ENCODE measurements around the gene TTC29. TPM values are rescaled to one million over a fixed set of nuclear protein-coding genes. Genes with fewer than 3 reads are reported as not detected.

The TTC29 gene
- total RNA-seq, 1 donor from 2014 or later, result 0.09 TPM

- no peak overlapping the region for H3K4me3 ChIP-seq
- peaks cover 35% of the 10 kb centered on the region for H3K4me1 ChIP-seq
- H3K9ac ChIP-seq, result no peak overlapping the region
- peak overlapping the region; percentile 70 for H3K27ac ChIP-seq
- no peaks in the 10 kb centered on the region for H3K36me3 ChIP-seq
- Mint-ChIP-seq H3K36me3 (no peaks in the 10 kb centered on the region), H3K9me3 (no peaks in the 10 kb centered on the region), H3K4me1 (peaks cover 20% of the 10 kb centered on the region), H3K27ac (peak overlapping the region; percentile 57), H3K4me3 (no peak overlapping the region), H3K27me3 (ENCODE audit: insufficient read depth, low read depth) (peaks cover 8% of the 10 kb centered on the region)
- H3K27me3 ChIP-seq, result no peaks in the 10 kb centered on the region
- H3K9me3 ChIP-seq (ENCODE audit: low read depth), result no peaks in the 10 kb centered on the region
- H3F3A ChIP-seq (ENCODE audit: low read depth), result peaks cover under 1% of the 10 kb centered on the region
- H3K79me2 ChIP-seq (ENCODE audit: low read depth), result no peaks in the 10 kb centered on the region
- H3K4me2 ChIP-seq, result peak overlapping the region; percentile 21
- H2AFZ ChIP-seq (replicated peaks), result peak overlapping the region; percentile 50
- H4K20me1 ChIP-seq (ENCODE audit: low read depth), result no peaks in the 10 kb centered on the region
- TF ChIP-seq, protein P1, sequence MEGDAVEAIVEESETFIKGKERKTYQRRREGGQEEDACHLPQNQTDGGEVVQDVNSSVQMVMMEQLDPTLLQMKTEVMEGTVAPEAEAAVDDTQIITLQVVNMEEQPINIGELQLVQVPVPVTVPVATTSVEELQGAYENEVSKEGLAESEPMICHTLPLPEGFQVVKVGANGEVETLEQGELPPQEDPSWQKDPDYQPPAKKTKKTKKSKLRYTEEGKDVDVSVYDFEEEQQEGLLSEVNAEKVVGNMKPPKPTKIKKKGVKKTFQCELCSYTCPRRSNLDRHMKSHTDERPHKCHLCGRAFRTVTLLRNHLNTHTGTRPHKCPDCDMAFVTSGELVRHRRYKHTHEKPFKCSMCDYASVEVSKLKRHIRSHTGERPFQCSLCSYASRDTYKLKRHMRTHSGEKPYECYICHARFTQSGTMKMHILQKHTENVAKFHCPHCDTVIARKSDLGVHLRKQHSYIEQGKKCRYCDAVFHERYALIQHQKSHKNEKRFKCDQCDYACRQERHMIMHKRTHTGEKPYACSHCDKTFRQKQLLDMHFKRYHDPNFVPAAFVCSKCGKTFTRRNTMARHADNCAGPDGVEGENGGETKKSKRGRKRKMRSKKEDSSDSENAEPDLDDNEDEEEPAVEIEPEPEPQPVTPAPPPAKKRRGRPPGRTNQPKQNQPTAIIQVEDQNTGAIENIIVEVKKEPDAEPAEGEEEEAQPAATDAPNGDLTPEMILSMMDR (IDR thresholded peaks at IDR 0.05), result no peak
- TF ChIP-seq EZH2phosphoT487 (IDR thresholded peaks at IDR 0.05), result no peak
- no peak for TF ChIP-seq EZH2 (IDR thresholded peaks at IDR 0.05)
- peak; percentile 29 for DNase-seq (ENCODE audit: low spot score)
Observed at GRCh38 chr4:146976145-146976544, 30.5 kb upstream of the TTC29 start.

DNA sequence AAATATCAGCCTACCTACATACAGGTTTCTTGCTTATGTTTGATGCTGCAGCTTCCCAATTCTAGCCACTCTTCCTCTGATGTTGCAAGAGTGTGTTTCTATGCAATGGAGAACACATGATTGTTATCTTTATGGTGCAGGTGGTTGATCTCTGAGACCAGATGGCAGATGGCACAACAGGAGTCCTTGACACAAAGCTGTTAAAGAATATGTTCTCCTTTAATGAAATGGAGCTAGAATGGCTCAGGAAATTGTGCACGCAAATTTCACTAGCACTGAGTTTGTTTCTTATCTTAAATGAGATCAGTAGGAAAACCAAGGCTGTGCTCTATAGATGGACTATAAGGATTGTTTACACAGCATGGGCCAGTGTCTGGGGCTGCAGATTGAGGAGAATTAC lies 29.9 kb upstream of the TTC29 start:
- DNase-seq (ENCODE audit: low spot score), result no peak
- Mint-ChIP-seq H3K4me1 (peaks cover 19% of the 10 kb centered on the region), H3K9me3 (no peaks in the 10 kb centered on the region), H3K27me3 (ENCODE audit: insufficient read depth, low read depth) (peaks cover 6% of the 10 kb centered on the region), H3K4me3 (no peak overlapping the region), H3K36me3 (no peaks in the 10 kb centered on the region), H3K27ac (no peak overlapping the region)
- Histone ChIP-seq H3K36me3 (no peaks in the 10 kb centered on the region), H3K27me3 (no peaks in the 10 kb centered on the region), H3F3A (ENCODE audit: low read depth) (no peaks in the 10 kb centered on the region), H2AFZ (replicated peaks) (no peak overlapping the region), H3K4me1 (peaks cover 29% of the 10 kb centered on the region), H4K20me1 (ENCODE audit: low read depth) (no peaks in the 10 kb centered on the region), H3K79me2 (ENCODE audit: low read depth) (no peaks in the 10 kb centered on the region), H3K27ac (no peak overlapping the region), H3K4me2 (peak overlapping the region; percentile 2), H3K9ac (no peak overlapping the region), H3K4me3 (no peak overlapping the region), H3K9me3 (ENCODE audit: low read depth) (no peaks in the 10 kb centered on the region)
- TF ChIP-seq EZH2 (IDR thresholded peaks at IDR 0.05), result no peak
- no peak for TF ChIP-seq EZH2phosphoT487 (IDR thresholded peaks at IDR 0.05)
- TF ChIP-seq, protein P1 (IDR thresholded peaks at IDR 0.05), result no peak

- Histone ChIP-seq H3K9ac (no peak overlapping the region), H3K36me3 (no peaks in the 10 kb centered on the region), H4K20me1 (ENCODE audit: low read depth) (no peaks in the 10 kb centered on the region), H2AFZ (replicated peaks) (peak overlapping the region; percentile 71), H3K79me2 (ENCODE audit: low read depth) (no peaks in the 10 kb centered on the region), H3K9me3 (ENCODE audit: low read depth) (no peaks in the 10 kb centered on the region), H3K4me2 (no peak overlapping the region), H3K4me3 (no peak overlapping the region), H3K4me1 (peaks cover 30% of the 10 kb centered on the region), H3F3A (ENCODE audit: low read depth) (no peaks in the 10 kb centered on the region), H3K27me3 (no peaks in the 10 kb centered on the region), H3K27ac (no peak overlapping the region)
- no peaks in the 10 kb centered on the region for H3K9me3 Mint-ChIP-seq
- no peak overlapping the region for H3K27ac Mint-ChIP-seq
- peaks cover 19% of the 10 kb centered on the region for H3K4me1 Mint-ChIP-seq
- no peak for DNase-seq (ENCODE audit: low spot score)
- peaks cover 6% of the 10 kb centered on the region for H3K27me3 Mint-ChIP-seq (ENCODE audit: insufficient read depth, low read depth)
- TF ChIP-seq, protein P1 (IDR thresholded peaks at IDR 0.05), result no peak
- TF ChIP-seq EZH2 (IDR thresholded peaks at IDR 0.05) (no peak), EZH2phosphoT487 (IDR thresholded peaks at IDR 0.05) (no peak)
- H3K36me3 Mint-ChIP-seq, result no peaks in the 10 kb centered on the region
- no peak overlapping the region for H3K4me3 Mint-ChIP-seq
Observed at GRCh38 chr4:146975036-146975435, 29.4 kb upstream of the TTC29 start.

Data from neural progenitor cell (in vitro differentiated cells).